H1 (cell line): Measurements from ENCODE around the gene NUDT1. TPM values are rescaled to one million over a fixed set of nuclear protein-coding genes. Genes with fewer than 3 reads are reported as not detected.

Source experiments
- EZH2 ChIP-seq: fragments of 200-600 bp; sonication (generic); IDR thresholded peaks from 2 replicates; pipeline ENCODE4 v1.7.1; 2012; ENCODE audit warnings: low read depth, mild to moderate bottlenecking, moderate library complexity, low read length, inconsistent platforms; ENCODE audit not compliant: severe bottlenecking
- GTF2F1 ChIP-seq: IDR thresholded peaks from 2 replicates; pipeline ENCODE4 v1.6.1; 2012; ENCODE audit warnings: low read depth, low read length, improper control_type of control experiment, borderline replicate concordance
- RAD21 ChIP-seq, 2 experiments: IDR thresholded peaks in 1 of 2; conservative IDR thresholded peaks in 1 of 2; 2 replicates each; pipeline ENCODE4 v1.6.1; 2011; ENCODE audit warnings: low read depth in 2 of 2, low read length in 2 of 2, improper control_type of control experiment in 1 of 2, inconsistent platforms in 1 of 2, mild to moderate bottlenecking in 1 of 2, moderate library complexity in 1 of 2
- SIN3A ChIP-seq, 2 experiments: IDR thresholded peaks in 1 of 2; conservative IDR thresholded peaks in 1 of 2; 2 replicates each; pipeline ENCODE4 v1.6.1; 2011 to 2012; ENCODE audit warnings: low read length in 2 of 2, improper control_type of control experiment in 1 of 2, low read depth in 1 of 2, mild to moderate bottlenecking in 1 of 2
- polyA plus RNA-seq, 7 experiments: library from polyadenylated mRNA; depleted of rRNA in 3 of 7; stranded (reverse) in 5 of 7; unstranded in 2 of 7; fragments of >200 nt in 5 of 7; fragments of 200-250 nt in 2 of 7; gene quantifications; 1 replicate in 5 of 7; 2 replicates in 1 of 7; 4 replicates in 1 of 7; pipeline versions ENCODE4 v1.2.1 to v1.2.3, GENCODE V29; 2011 to 2013; ENCODE audit warnings: missing spikeins in 2 of 7, mixed read lengths in 2 of 7
- total RNA-seq: library from RNA; stranded (reverse); fragmentation: NEBNext Ultra II Directional; extraction: Animal tissue kit (Norgen Biotek cat#: 25700); gene quantifications from 2 replicates; pipeline ENCODE4 v1.2.1, GENCODE V29; 2021
- TF ChIP-seq, protein P1 (sequence below): fragments of 300-600 bp; sonication (generic); IDR thresholded peaks from 2 replicates; pipeline ENCODE4 v1.7.1; 2012; ENCODE audit warnings: low read length, moderate library complexity, mild to moderate bottlenecking, inconsistent platforms; ENCODE audit not compliant: insufficient replicate concordance

Gene NUDT1
- total and polyA plus RNA-seq, 2 of the 8 experiments (the other 6 are each of a cell fraction or from before 2014, with no cell fraction given): 76.1 to 89.5 TPM

DNA sequence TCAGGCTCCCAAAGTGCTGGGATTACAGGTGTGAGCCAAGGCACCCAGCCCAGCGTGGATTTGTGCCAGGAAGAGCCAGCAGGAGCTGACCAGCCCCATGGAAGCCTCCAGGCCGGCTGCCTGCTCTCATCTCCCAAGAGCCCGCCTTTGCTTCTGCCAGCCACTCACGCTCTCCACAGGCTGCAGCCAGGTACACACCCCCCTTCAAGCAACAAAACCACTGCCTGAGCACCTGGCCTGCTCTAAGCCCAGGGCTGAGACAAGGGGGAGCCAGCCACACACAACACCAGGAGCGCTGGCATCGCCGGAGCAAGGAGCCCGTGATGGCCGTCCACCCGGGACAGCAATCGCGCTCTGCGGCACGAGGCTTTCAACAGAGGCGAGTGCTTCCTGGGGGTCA, 43.8 kb upstream of the NUDT1 start (continued):
- TF ChIP-seq SIN3A (conservative IDR thresholded peaks at IDR 0.05 in 1 of 2, IDR thresholded peaks at IDR 0.05 in 1 of 2; ENCODE audit: low read depth in 1 of 2, low read length in 2 of 2) (no peak), EZH2 (no peak), RAD21 (IDR thresholded peaks at IDR 0.05 in 1 of 2, conservative IDR thresholded peaks at IDR 0.05 in 1 of 2; ENCODE audit: low read depth in 2 of 2, low read length in 2 of 2) (no peak), GTF2F1 (no peak)
- TF ChIP-seq, protein P1, sequence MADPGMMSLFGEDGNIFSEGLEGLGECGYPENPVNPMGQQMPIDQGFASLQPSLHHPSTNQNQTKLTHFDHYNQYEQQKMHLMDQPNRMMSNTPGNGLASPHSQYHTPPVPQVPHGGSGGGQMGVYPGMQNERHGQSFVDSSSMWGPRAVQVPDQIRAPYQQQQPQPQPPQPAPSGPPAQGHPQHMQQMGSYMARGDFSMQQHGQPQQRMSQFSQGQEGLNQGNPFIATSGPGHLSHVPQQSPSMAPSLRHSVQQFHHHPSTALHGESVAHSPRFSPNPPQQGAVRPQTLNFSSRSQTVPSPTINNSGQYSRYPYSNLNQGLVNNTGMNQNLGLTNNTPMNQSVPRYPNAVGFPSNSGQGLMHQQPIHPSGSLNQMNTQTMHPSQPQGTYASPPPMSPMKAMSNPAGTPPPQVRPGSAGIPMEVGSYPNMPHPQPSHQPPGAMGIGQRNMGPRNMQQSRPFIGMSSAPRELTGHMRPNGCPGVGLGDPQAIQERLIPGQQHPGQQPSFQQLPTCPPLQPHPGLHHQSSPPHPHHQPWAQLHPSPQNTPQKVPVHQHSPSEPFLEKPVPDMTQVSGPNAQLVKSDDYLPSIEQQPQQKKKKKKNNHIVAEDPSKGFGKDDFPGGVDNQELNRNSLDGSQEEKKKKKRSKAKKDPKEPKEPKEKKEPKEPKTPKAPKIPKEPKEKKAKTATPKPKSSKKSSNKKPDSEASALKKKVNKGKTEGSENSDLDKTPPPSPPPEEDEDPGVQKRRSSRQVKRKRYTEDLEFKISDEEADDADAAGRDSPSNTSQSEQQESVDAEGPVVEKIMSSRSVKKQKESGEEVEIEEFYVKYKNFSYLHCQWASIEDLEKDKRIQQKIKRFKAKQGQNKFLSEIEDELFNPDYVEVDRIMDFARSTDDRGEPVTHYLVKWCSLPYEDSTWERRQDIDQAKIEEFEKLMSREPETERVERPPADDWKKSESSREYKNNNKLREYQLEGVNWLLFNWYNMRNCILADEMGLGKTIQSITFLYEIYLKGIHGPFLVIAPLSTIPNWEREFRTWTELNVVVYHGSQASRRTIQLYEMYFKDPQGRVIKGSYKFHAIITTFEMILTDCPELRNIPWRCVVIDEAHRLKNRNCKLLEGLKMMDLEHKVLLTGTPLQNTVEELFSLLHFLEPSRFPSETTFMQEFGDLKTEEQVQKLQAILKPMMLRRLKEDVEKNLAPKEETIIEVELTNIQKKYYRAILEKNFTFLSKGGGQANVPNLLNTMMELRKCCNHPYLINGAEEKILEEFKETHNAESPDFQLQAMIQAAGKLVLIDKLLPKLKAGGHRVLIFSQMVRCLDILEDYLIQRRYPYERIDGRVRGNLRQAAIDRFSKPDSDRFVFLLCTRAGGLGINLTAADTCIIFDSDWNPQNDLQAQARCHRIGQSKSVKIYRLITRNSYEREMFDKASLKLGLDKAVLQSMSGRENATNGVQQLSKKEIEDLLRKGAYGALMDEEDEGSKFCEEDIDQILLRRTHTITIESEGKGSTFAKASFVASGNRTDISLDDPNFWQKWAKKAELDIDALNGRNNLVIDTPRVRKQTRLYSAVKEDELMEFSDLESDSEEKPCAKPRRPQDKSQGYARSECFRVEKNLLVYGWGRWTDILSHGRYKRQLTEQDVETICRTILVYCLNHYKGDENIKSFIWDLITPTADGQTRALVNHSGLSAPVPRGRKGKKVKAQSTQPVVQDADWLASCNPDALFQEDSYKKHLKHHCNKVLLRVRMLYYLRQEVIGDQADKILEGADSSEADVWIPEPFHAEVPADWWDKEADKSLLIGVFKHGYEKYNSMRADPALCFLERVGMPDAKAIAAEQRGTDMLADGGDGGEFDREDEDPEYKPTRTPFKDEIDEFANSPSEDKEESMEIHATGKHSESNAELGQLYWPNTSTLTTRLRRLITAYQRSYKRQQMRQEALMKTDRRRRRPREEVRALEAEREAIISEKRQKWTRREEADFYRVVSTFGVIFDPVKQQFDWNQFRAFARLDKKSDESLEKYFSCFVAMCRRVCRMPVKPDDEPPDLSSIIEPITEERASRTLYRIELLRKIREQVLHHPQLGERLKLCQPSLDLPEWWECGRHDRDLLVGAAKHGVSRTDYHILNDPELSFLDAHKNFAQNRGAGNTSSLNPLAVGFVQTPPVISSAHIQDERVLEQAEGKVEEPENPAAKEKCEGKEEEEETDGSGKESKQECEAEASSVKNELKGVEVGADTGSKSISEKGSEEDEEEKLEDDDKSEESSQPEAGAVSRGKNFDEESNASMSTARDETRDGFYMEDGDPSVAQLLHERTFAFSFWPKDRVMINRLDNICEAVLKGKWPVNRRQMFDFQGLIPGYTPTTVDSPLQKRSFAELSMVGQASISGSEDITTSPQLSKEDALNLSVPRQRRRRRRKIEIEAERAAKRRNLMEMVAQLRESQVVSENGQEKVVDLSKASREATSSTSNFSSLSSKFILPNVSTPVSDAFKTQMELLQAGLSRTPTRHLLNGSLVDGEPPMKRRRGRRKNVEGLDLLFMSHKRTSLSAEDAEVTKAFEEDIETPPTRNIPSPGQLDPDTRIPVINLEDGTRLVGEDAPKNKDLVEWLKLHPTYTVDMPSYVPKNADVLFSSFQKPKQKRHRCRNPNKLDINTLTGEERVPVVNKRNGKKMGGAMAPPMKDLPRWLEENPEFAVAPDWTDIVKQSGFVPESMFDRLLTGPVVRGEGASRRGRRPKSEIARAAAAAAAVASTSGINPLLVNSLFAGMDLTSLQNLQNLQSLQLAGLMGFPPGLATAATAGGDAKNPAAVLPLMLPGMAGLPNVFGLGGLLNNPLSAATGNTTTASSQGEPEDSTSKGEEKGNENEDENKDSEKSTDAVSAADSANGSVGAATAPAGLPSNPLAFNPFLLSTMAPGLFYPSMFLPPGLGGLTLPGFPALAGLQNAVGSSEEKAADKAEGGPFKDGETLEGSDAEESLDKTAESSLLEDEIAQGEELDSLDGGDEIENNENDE: no peak
